Mesodermal cell (in vitro differentiated cells): ENCODE data around the gene FOXI2. TPM values are rescaled to one million over a fixed set of nuclear protein-coding genes. Genes with fewer than 3 reads are reported as not detected.

Experiments
- H3K27ac ChIP-seq: 2 replicates; pipeline ENCODE4 v1.7.0; 2013; ENCODE audit warnings: mild to moderate bottlenecking, low read depth, low read length, moderate library complexity; ENCODE audit not compliant: severe bottlenecking
- H3K36me3 ChIP-seq: 2 replicates; pipeline ENCODE4 v1.7.1; 2013; ENCODE audit warnings: mild to moderate bottlenecking, low read length, moderate library complexity; ENCODE audit not compliant: control insufficient read depth, insufficient read depth
- H3K4me1 ChIP-seq: one replicate; pipeline ENCODE4 v1.7.1; 2013; ENCODE audit warnings: mild to moderate bottlenecking, low read length; ENCODE audit not compliant: insufficient read depth, control insufficient read depth, poor library complexity, severe bottlenecking
- H3K4me3 ChIP-seq: 2 replicates; pipeline ENCODE4 v1.7.0; 2013; ENCODE audit warnings: low read length, control low read depth, mild to moderate bottlenecking; ENCODE audit not compliant: insufficient read depth, poor library complexity, severe bottlenecking; ENCODE audit errors: extremely low read depth
- H3K9me3 ChIP-seq: 2 replicates; pipeline ENCODE4 v1.7.1; 2013; ENCODE audit warnings: mild to moderate bottlenecking, low read length, moderate library complexity; ENCODE audit not compliant: control insufficient read depth
- WGBS, 2 experiments: methylation state at CpG; one replicate each; pipeline ENCODE4 v1.1.5; 2013; ENCODE audit warnings: missing lambda C conversion rate in 2 of 2; ENCODE audit not compliant: insufficient coverage in 2 of 2; 5-methylcytosine and 5-hydroxymethylcytosine counted together
- polyA plus RNA-seq, 2 experiments: library from polyadenylated mRNA; stranded (reverse); fragments of 50-300 nt; gene quantifications; one replicate each; pipeline ENCODE4 v1.2.3, GENCODE V29; 2013

Gene FOXI2
- not detected for polyA plus RNA-seq (2013, experiment 1 of 2)
- polyA plus RNA-seq (2013, experiment 2 of 2) = not detected

- H3K27ac ChIP-seq = no peak within 1 kb of the TSS
- H3K4me3 ChIP-seq = peak within 1 kb of the TSS; percentile 11
- no peaks in the 10 kb centered on the region for H3K36me3 ChIP-seq
- WGBS, 2 experiments = 1% methylated on average over 59 to 63 of the region's 66 CpGs
- H3K9me3 ChIP-seq = no peaks in the 10 kb centered on the region
- H3K4me1 ChIP-seq = no peaks in the 10 kb centered on the region
Observed at GRCh38 chr10:127736915-127737562, at the start of gene FOXI2. TSS of gene FOXI2 (plus strand) at chr10:127737185. CDS start at chr10:127737274, 89 bp downstream.

- H3K4me1 ChIP-seq = no peaks in the 10 kb centered on the region
- no peak overlapping the region for H3K4me3 ChIP-seq
- H3K9me3 ChIP-seq = no peaks in the 10 kb centered on the region
- H3K27ac ChIP-seq = no peak overlapping the region
- H3K36me3 ChIP-seq = no peaks in the 10 kb centered on the region
- WGBS, 2 experiments = 92 to 93% methylated on average over 4 to 6 of the region's 6 CpGs
Observed at GRCh38 chr10:127687548-127687947, 49.4 kb upstream of the FOXI2 start.

- no peak overlapping the region for H3K4me3 ChIP-seq
- no peaks in the 10 kb centered on the region for H3K9me3 ChIP-seq
- no peak overlapping the region for H3K27ac ChIP-seq
- 95 to 100% methylated on average over 2 of the region's 2 CpGs for WGBS, 2 experiments
- no peaks in the 10 kb centered on the region for H3K36me3 ChIP-seq
- no peaks in the 10 kb centered on the region for H3K4me1 ChIP-seq
Observed at GRCh38 chr10:127690176-127690835, 46.7 kb upstream of the FOXI2 start.

GRCh38 chr10:127694580-127695193, 42.3 kb upstream of the FOXI2 start:
- 36 to 54% methylated on average over 6 to 7 of the region's 8 CpGs for WGBS, 2 experiments
- H3K4me1 ChIP-seq = no peaks in the 10 kb centered on the region
- H3K4me3 ChIP-seq = no peak overlapping the region
- no peaks in the 10 kb centered on the region for H3K36me3 ChIP-seq
- H3K27ac ChIP-seq = no peak overlapping the region
- no peaks in the 10 kb centered on the region for H3K9me3 ChIP-seq

- Histone ChIP-seq H3K9me3 (no peaks in the 10 kb centered on the region), H3K27ac (no peak overlapping the region), H3K4me1 (no peaks in the 10 kb centered on the region), H3K36me3 (no peaks in the 10 kb centered on the region), H3K4me3 (no peak overlapping the region)
- WGBS, 2 experiments = 36 to 38% methylated on average over 2 to 4 of the region's 4 CpGs
Observed at GRCh38 chr10:127695431-127695830, 41.6 kb upstream of the FOXI2 start.

- 86 to 100% methylated on average over 1 to 2 of the region's 6 CpGs for WGBS, 2 experiments
Observed at GRCh38 chr10:127698886-127699285, 38.1 kb upstream of the FOXI2 start.

GRCh38 chr10:127699311-127699710, 37.7 kb upstream of the FOXI2 start:
- no peak overlapping the region for H3K27ac ChIP-seq
- H3K4me3 ChIP-seq = no peak overlapping the region
- no peaks in the 10 kb centered on the region for H3K4me1 ChIP-seq
- no peaks in the 10 kb centered on the region for H3K36me3 ChIP-seq
- WGBS, 2 experiments = 72 to 75% methylated on average over 2 to 6 of the region's 8 CpGs
- H3K9me3 ChIP-seq = no peaks in the 10 kb centered on the region

More at GRCh38 chr10:127698886-127699285, 38.1 kb upstream of the FOXI2 start:
- no peaks in the 10 kb centered on the region for H3K4me1 ChIP-seq
- H3K36me3 ChIP-seq = no peaks in the 10 kb centered on the region
- H3K9me3 ChIP-seq = no peaks in the 10 kb centered on the region
- H3K4me3 ChIP-seq = no peak overlapping the region
- no peak overlapping the region for H3K27ac ChIP-seq

GRCh38 chr10:127702271-127702670, 34.7 kb upstream of the FOXI2 start:
- Histone ChIP-seq H3K4me3 (no peak overlapping the region), H3K27ac (no peak overlapping the region), H3K9me3 (no peaks in the 10 kb centered on the region), H3K36me3 (no peaks in the 10 kb centered on the region), H3K4me1 (no peaks in the 10 kb centered on the region)
- WGBS, 2 experiments = 86 to 88% methylated on average over 2 of the region's 4 CpGs

- Histone ChIP-seq H3K4me1 (no peaks in the 10 kb centered on the region), H3K27ac (no peak overlapping the region), H3K4me3 (no peak overlapping the region), H3K9me3 (no peaks in the 10 kb centered on the region), H3K36me3 (no peaks in the 10 kb centered on the region)
- WGBS, 2 experiments = 71% methylated on average over 1 of the region's 6 CpGs; no CpG with 5 or more reads in 1 of the 2 experiments
Observed at GRCh38 chr10:127715249-127715648, 21.7 kb upstream of the FOXI2 start.

GRCh38 chr10:127715782-127716378, 21.1 kb upstream of the FOXI2 start:
- Histone ChIP-seq H3K27ac (no peak overlapping the region), H3K9me3 (no peaks in the 10 kb centered on the region), H3K4me1 (no peaks in the 10 kb centered on the region), H3K4me3 (no peak overlapping the region), H3K36me3 (no peaks in the 10 kb centered on the region)
- WGBS, 2 experiments = 67 to 89% methylated on average over 1 of the region's 3 CpGs
